Measurements from ENCODE around the gene APOL2. TPM values are rescaled to one million over a fixed set of nuclear protein-coding genes. Genes with fewer than 3 reads are reported as not detected.

The APOL2 gene
- polyA plus RNA-seq, 1 donor from 2014 or later = not detected

GRCh38 chr22:36244522-36245391 is 5.4 kb upstream of the APOL2 start:
- Histone ChIP-seq H2AFZ (ENCODE audit: low read depth, low read length) (no peak overlapping the region), H3K4me3 (ENCODE audit: low read length) (no peak overlapping the region), H3K4me2 (ENCODE audit: low read length) (no peak overlapping the region)

More at GRCh38 chr22:36244522-36245391, 5.4 kb upstream of the APOL2 start:
- Histone ChIP-seq H3K9me2 (ENCODE audit: insufficient read depth, low read length) (no peaks in the 10 kb centered on the region), H3K27ac (ENCODE audit: low read length) (no peak overlapping the region), H3K9me3 (ENCODE audit: low read length) (no peaks in the 10 kb centered on the region), H3K36me3 (ENCODE audit: insufficient read depth, low read length) (no peaks in the 10 kb centered on the region), H3K27me3 (ENCODE audit: insufficient read depth, low read depth, low read length) (no peaks in the 10 kb centered on the region), H4K20me1 (ENCODE audit: insufficient read depth) (no peaks in the 10 kb centered on the region), H3F3A (ENCODE audit: insufficient read depth, low read length, poor library complexity, severe bottlenecking) (no peaks in the 10 kb centered on the region), H3K79me2 (replicated peaks; ENCODE audit: insufficient read depth, low read length) (no peaks in the 10 kb centered on the region), H3K9ac (ENCODE audit: low read length) (no peak overlapping the region)
- no peak for TF ChIP-seq SMC3 (conservative IDR thresholded peaks at IDR 0.05; ENCODE audit: poor library complexity)
- no peak for TF ChIP-seq TAF1 (IDR thresholded peaks at IDR 0.05; ENCODE audit: low read depth)
- TF ChIP-seq EZH2 (IDR thresholded peaks at IDR 0.05; ENCODE audit: borderline replicate concordance, insufficient read depth, low read length, poor library complexity, severe bottlenecking) = no peak
- no peak for TF ChIP-seq EP300 (conservative IDR thresholded peaks at IDR 0.05; ENCODE audit: poor library complexity, severe bottlenecking)
- no peak for TF ChIP-seq CTCF (IDR thresholded peaks at IDR 0.05; ENCODE audit: poor library complexity, severe bottlenecking)
- TF ChIP-seq REST (IDR thresholded peaks at IDR 0.05; ENCODE audit: borderline replicate concordance) = no peak
- TF ChIP-seq POLR2AphosphoS5 (IDR thresholded peaks at IDR 0.05) = no peak
- TF ChIP-seq RAD21 (conservative IDR thresholded peaks at IDR 0.05) = no peak
- TF ChIP-seq MXI1 (conservative IDR thresholded peaks at IDR 0.05; ENCODE audit: poor library complexity, severe bottlenecking) = no peak
